Thymus (tissue), 11 donors: ENCODE data around the gene RAB24. TPM values are rescaled to one million over a fixed set of nuclear protein-coding genes. Genes with fewer than 3 reads are reported as not detected.

Source experiments
- DNase-seq, 9 donors: peaks; one replicate each; pipeline ENCODE4 v3.0.0-alpha.2; 2013; ENCODE audit warnings: low spot score in 9 of 9, low read depth in 6 of 9, missing footprints in 1 of 9
- H3K27ac ChIP-seq, 2 donors: one replicate each; pipeline ENCODE4 v1.5.1; 2013; ENCODE audit warnings: control low read depth in 1 of 2, low read depth in 1 of 2, low read length in 1 of 2, mild to moderate bottlenecking in 1 of 2, moderate library complexity in 1 of 2
- H3K27me3 ChIP-seq, 2 donors: one replicate each; pipeline ENCODE4 v1.5.1; 2013; ENCODE audit warnings: low read length in 1 of 2; ENCODE audit not compliant: control insufficient read depth in 2 of 2, insufficient read depth in 1 of 2
- H3K36me3 ChIP-seq, 2 donors: one replicate each; pipeline ENCODE4 v1.5.1; 2013; ENCODE audit warnings: low read length in 1 of 2, mild to moderate bottlenecking in 1 of 2, moderate library complexity in 1 of 2; ENCODE audit not compliant: control insufficient read depth in 2 of 2, insufficient read depth in 2 of 2
- H3K4me1 ChIP-seq, 2 donors: one replicate each; pipeline ENCODE4 v1.5.1; 2013; ENCODE audit warnings: low read length in 2 of 2; ENCODE audit not compliant: control insufficient read depth in 2 of 2, insufficient read depth in 2 of 2
- H3K4me3 ChIP-seq, 2 donors: one replicate each; pipeline ENCODE4 v1.5.1; 2013; ENCODE audit warnings: low read length in 2 of 2, control low read depth in 1 of 2, mild to moderate bottlenecking in 1 of 2
- H3K9me3 ChIP-seq, 2 donors: one replicate each; pipeline ENCODE4 v1.5.1; 2013; ENCODE audit warnings: low read length in 1 of 2, mild to moderate bottlenecking in 1 of 2; ENCODE audit not compliant: control insufficient read depth in 2 of 2, insufficient read depth in 1 of 2
- WGBS: extraction: QIAGEN DNeasy Blood & Tissue Kit; methylation state at CpG from one replicate; pipeline ENCODE4 v1.1.7; 2013; 5-methylcytosine and 5-hydroxymethylcytosine counted together
- polyA plus RNA-seq: library from polyadenylated mRNA; stranded (reverse); fragments of 200-250 nt; gene quantifications from one replicate; pipeline ENCODE4 v1.2.3, GENCODE V29; 2013
- total RNA-seq: library from RNA; stranded (reverse); fragments of 120-200 nt; gene quantifications from one replicate; pipeline ENCODE4 v1.2.4, GENCODE V29; 2013
- donor health status: healthy.

RAB24 gene
- total and polyA plus RNA-seq, 2 donors = 15.9 to 82.8 TPM

DNA sequence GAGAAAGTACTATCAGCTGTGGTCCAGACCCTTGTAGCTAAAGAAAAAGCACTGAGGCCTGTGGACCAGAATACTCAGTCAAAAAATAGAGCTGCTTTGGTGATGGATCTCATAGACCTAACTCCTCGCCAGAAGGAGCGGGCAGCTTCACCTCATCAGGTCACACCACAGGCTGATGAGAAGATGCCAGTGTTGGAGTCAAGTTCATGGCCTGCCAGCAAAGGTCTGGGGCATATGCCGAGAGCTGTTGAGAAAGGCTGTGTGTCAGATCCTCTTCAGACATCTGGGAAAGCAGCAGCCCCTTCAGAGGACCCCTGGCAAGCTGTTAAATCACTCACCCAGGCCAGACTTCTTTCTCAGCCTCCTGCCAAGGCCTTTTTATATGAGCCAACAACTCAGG is 8.9 kb downstream of the RAB24 start:
- no peak overlapping the region for H3K4me3 ChIP-seq
- WGBS = 97% methylated on average over 3 of the region's 3 CpGs
- H3K4me1 ChIP-seq = peaks cover 7 to 28% of the 10 kb centered on the region in 2 donors
- H3K9me3 ChIP-seq = no peaks in the 10 kb centered on the region
- H3K27ac ChIP-seq = no peak overlapping the region
- no peak for DNase-seq
- H3K36me3 ChIP-seq = peaks cover 59 to 80% of the 10 kb centered on the region in 2 donors
- H3K27me3 ChIP-seq = no peaks in the 10 kb centered on the region

DNA sequence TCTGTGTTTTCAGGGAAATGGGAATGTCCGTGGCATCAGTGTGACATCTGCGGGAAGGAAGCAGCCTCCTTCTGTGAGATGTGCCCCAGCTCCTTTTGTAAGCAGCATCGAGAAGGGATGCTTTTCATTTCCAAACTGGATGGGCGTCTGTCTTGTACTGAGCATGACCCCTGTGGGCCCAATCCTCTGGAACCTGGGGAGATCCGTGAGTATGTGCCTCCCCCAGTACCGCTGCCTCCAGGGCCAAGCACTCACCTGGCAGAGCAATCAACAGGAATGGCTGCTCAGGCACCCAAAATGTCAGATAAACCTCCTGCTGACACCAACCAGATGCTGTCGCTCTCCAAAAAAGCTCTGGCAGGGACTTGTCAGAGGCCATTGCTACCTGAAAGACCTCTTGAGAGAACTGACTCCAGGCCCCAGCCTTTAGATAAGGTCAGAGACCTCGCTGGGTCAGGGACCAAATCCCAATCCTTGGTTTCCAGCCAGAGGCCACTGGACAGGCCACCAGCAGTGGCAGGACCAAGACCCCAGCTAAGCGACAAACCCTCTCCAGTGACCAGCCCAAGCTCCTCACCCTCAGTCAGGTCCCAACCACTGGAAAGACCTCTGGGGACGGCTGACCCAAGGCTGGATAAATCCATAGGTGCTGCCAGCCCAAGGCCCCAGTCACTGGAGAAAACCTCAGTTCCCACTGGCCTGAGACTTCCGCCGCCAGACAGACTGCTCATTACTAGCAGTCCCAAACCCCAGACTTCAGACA is 9.5 kb downstream of the RAB24 start:
- peaks cover 59 to 82% of the 10 kb centered on the region in 2 donors for H3K36me3 ChIP-seq
- no peaks in the 10 kb centered on the region for H3K9me3 ChIP-seq
- H3K4me3 ChIP-seq = no peak overlapping the region
- no peaks in the 10 kb centered on the region for H3K27me3 ChIP-seq
- DNase-seq = no peak
- peaks cover 3 to 22% of the 10 kb centered on the region in 2 donors for H3K4me1 ChIP-seq
- H3K27ac ChIP-seq = no peak overlapping the region
- 98% methylated on average over 12 of the region's 12 CpGs for WGBS

DNA sequence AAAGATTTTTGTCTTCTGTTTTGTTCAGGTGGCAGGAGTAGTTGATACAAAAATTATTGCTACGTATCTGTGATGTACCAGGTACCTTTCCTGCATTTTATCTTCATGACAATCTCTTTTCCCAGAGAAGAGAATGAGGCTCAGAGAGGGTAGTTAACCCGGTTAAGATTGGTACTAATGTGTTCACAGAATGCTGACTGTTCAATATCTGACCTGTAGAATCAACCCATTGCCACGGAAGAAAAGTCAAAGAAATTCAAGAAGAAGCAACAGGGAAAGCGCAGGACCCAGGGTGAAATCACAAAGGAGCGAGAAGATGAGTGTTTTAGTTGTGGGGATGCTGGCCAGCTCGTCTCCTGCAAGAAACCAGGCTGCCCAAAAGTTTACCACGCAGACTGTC is 11.8 kb downstream of the RAB24 start:
- DNase-seq = no peak
- WGBS = 98% methylated on average over 7 of the region's 7 CpGs
- Histone ChIP-seq H3K4me1 (peaks cover 3 to 12% of the 10 kb centered on the region in 2 donors), H3K27me3 (no peaks in the 10 kb centered on the region), H3K4me3 (no peak overlapping the region), H3K27ac (no peak overlapping the region), H3K9me3 (no peaks in the 10 kb centered on the region), H3K36me3 (peaks cover 60 to 83% of the 10 kb centered on the region in 2 donors)

DNA sequence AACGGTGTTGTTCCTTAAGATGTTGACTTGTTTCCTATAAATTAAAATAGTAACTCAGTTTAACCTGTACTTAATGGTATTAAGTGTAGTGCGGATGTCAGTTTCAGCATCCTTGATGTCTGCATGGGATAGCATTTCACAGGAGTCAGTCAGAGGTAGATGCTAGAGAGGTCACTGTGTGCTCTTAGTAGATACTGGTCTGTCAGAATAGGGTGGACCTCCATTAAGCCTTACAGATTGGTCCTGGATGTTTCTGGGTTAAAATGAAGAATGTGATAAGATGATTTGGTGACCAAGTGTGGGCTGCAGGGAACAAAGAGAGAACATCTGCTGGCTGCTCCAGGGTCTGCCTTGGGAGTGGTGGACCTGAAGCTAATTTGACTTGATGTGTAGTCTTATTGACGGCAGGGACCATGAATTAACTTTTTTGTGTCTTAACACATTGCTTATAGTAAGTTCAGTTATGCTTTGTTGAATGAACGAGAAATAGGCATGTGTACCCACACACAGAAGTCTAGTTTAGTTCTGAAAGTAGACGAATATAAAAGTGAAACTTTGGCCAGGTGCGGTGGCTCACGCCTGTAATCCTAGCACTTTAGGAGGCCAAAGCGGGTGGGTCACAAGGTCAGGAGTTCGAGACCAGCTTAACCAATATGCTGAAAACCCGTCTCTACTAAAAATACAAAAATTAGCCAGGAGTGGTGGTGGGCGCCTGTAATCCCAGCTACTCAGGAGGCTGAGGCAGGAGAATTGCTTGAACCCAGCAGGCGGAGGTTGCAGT is 12.5 kb downstream of the RAB24 start:
- H3K27ac ChIP-seq = no peak overlapping the region
- no peaks in the 10 kb centered on the region for H3K9me3 ChIP-seq
- H3K36me3 ChIP-seq = peaks cover 58 to 83% of the 10 kb centered on the region in 2 donors
- WGBS = 97% methylated on average over 12 of the region's 12 CpGs
- H3K4me3 ChIP-seq = no peak overlapping the region
- peaks cover 0 to 6% of the 10 kb centered on the region in 2 donors for H3K4me1 ChIP-seq
- H3K27me3 ChIP-seq = no peaks in the 10 kb centered on the region
- DNase-seq = no peak

DNA sequence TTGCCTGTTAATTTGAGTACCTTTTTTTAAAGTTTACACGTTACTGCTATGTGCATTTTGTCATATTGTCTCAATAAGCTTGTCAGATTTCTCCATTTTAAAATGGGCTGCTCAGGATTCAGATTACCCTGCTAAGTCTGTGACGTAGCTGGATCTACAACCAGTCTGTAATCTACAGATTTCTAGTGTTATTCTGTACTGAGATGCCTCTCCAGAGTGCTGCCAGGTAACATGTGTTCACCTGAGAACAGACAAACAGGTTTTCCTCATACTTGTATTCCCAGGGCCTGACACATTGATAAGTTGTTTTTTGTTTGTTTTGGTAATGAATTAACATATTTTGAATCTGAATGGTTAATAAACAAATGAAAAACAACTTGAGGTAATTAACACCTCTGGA is 15.3 kb downstream of the RAB24 start:
- H3K9me3 ChIP-seq = no peaks in the 10 kb centered on the region
- no peak for DNase-seq
- no peak overlapping the region for H3K27ac ChIP-seq
- H3K4me1 ChIP-seq = no peaks in the 10 kb centered on the region
- peaks cover 47 to 82% of the 10 kb centered on the region in 2 donors for H3K36me3 ChIP-seq
- no peak overlapping the region for H3K4me3 ChIP-seq
- no peaks in the 10 kb centered on the region for H3K27me3 ChIP-seq
- 94% methylated on average over 2 of the region's 2 CpGs for WGBS

DNA sequence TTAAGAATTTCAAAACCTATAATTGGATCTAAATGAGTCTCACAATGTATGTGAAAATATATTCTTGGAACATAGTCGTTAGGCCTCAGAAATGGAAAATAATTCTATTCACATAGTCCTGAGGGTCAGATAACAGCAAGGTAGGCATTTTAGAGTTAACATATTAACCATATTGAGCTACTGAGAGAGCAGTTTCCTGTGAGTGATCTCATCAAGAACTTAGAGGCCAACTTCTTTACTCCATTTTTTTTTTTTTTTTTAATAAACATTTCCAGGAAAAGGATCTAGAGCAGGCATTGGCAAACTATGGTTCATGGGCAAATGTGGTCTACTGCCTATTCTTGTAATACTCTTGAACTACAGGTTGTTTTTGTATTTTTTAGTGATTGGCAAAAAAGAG is 26.6 kb downstream of the RAB24 start:
- Histone ChIP-seq H3K27ac (no peak overlapping the region), H3K9me3 (no peaks in the 10 kb centered on the region), H3K4me1 (no peaks in the 10 kb centered on the region), H3K36me3 (peaks cover 42 to 76% of the 10 kb centered on the region in 2 donors), H3K4me3 (no peak overlapping the region), H3K27me3 (no peaks in the 10 kb centered on the region)
- no peak for DNase-seq
- WGBS = 90% methylated on average over 1 of the region's 1 CpG

DNA sequence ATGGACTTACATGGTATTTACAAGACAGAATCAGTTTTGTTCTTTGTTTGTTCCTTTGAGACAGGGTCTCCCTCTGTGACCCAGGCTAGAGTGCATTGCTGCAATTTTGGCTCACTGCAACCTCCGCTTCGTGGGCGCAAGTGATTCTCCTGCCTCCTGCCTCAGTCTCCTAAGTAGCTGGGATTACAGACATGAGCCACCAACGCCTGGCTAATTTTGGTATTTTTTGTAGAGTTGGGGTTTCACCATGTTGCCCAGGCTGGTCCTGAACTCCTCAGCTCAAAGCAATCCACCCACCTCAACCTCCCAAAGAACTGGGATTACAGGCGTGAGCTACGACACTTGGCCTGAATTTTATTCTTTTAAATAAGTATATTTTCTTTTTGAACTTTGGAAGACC is 27.6 kb downstream of the RAB24 start:
- WGBS = 98% methylated on average over 6 of the region's 6 CpGs
- Histone ChIP-seq H3K36me3 (peaks cover 35 to 77% of the 10 kb centered on the region in 2 donors), H3K27ac (no peak overlapping the region), H3K27me3 (no peaks in the 10 kb centered on the region), H3K9me3 (no peaks in the 10 kb centered on the region), H3K4me1 (peaks cover 0 to 2% of the 10 kb centered on the region in 2 donors), H3K4me3 (no peak overlapping the region)
- no peak for DNase-seq

DNA sequence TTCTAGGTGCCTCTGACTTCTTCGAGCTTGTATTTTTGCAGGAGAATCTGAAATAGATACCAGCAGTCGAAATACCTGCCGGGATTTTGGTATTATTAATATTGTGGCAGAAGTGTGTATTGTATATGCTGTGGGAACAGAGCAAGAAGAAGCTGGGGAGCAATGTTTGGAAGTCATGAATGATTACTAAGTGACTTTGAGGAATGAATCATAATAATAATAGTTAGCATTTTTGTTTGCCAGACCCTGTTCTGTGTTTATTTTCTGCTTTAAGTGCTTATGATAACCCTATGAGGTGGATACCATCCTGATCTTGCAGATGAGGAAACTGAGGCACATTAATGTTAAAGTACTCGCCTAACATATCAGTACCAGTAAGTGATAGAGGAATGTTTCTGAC is 32.4 kb downstream of the RAB24 start:
- Histone ChIP-seq H3K36me3 (peaks cover 36 to 81% of the 10 kb centered on the region in 2 donors), H3K27me3 (no peaks in the 10 kb centered on the region), H3K4me1 (peaks cover 0 to 3% of the 10 kb centered on the region in 2 donors), H3K27ac (peak overlapping the region in 1 of 2 donors; percentile 17), H3K9me3 (no peaks in the 10 kb centered on the region), H3K4me3 (no peak overlapping the region)
- no peak for DNase-seq
- 97% methylated on average over 4 of the region's 4 CpGs for WGBS

DNA sequence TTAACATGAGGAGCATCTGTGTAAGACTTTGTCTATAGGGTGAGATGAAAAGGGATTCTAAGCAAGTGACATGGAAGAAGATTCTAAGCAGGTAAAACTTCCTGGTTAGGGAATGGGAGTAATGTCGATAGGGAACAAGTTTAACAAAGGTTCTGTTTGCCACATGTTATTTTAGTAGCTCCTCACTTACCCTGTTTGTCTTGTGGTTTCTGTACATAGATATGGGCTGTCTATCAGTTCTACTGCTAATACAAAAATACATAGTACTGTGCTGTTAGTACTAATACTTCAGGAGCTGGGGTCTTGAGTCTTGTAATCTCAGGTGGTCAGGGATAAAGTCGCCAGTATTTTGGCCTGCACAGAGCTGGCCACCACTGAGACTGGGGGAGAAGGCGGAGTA is 32.9 kb downstream of the RAB24 start:
- 93% methylated on average over 3 of the region's 3 CpGs for WGBS
- Histone ChIP-seq H3K4me1 (peaks cover 0 to 3% of the 10 kb centered on the region in 2 donors), H3K9me3 (no peaks in the 10 kb centered on the region), H3K27me3 (no peaks in the 10 kb centered on the region), H3K36me3 (peaks cover 36 to 81% of the 10 kb centered on the region in 2 donors), H3K4me3 (no peak overlapping the region), H3K27ac (no peak overlapping the region)
- DNase-seq = no peak
